GM20000 (cell line): Measurements from ENCODE around the gene CD6.

Experiments
- DNase-seq: peaks from one replicate; pipeline ENCODE4 v3.0.0; 2012; ENCODE audit warnings: low spot score
- CTCF ChIP-seq: IDR thresholded peaks from 2 replicates; pipeline ENCODE4 v1.5.1; 2012; ENCODE audit warnings: mild to moderate bottlenecking, control low read depth; ENCODE audit errors: extremely low read depth, missing control alignments

Gene CD6

DNA sequence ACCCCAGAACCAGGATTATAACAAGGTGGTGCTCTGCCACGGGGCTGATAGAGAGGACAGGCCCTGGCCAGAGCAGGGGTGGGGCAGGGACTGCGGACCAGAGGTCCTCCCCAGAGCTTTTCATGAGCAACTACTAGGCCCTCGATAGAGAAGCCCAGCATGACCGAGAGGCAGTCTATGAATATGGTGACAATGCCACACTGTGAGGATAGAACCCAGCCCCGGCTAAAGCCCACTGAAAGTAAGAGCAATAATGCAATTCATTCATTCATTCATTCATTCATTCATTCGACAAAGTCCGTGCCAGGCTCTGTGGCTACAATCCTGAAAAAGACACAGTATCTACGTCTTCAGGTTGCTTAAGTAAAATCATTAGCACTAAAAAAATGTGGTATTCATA, 95.2 kb downstream of the CD6 start:
- TF ChIP-seq CTCF = no peak
- no peak for DNase-seq

DNA sequence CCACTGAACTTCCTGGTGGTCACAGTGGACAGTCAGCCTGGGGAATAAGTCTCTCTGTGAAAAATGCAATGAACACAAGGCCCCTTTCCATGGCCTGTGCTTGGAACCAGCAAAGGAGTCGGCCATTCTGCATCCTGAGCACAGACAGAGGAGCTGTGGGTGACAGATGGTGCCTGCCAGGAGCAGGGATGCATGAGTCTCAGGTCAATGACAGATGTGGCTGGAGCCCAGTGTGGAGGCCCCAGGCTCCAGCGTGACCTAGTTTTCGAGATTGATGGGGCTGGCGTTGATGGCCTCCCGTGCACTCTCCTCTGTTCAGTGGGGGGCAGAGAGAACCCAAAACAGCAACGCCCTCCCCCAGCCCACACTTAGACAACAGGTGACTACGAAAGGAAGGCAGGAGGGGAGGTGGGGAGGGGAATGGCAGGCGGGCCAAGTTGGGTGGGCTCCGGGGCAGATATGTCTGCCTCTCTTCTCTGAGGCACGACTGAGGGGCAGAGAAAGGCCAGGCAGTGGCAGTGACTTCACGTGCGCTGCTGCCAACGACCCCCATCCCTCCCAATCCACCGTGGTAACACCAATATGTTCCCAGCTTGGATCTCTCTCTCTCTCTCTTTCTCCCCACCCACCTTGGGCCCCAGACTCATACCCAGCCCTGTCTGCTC, 96.4 kb downstream of the CD6 start:
- TF ChIP-seq CTCF = no peak
- no peak for DNase-seq

GRCh38 chr11:61068581-61068980, 97.1 kb downstream of the CD6 start:
- TF ChIP-seq CTCF = no peak
- DNase-seq = no peak

- TF ChIP-seq CTCF = no peak
- no peak for DNase-seq
Observed at GRCh38 chr11:61069427-61069826, 97.9 kb downstream of the CD6 start.
